ENCODE data around the gene PPARG.

DNA sequence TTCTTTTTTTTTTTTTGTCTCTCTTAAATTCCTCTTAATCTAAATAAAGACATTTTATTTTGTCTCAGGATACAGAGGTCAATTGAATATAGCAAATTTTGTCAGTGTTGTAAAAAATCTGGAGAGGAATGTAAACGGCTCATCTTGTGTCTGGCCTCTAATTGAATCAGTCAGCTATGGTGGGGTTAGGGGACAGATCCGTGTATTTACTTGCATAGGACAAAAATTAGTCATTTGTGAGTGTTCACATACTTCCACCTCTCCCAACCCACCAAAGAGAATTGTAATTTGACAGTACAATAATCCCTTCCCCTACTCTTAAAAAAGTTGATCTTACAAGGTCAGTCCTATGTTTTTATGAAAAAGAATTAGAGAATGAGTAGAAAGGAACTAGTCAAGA, 18.3 kb downstream of the PPARG start:
- TF ChIP-seq EP300 (IDR thresholded peaks at IDR 0.05): no peak
- no peak for TF ChIP-seq CTCF (IDR thresholded peaks at IDR 0.05)

Measured in upper lobe of left lung (tissue), 4 donors.